GM12892 (cell line): ENCODE data around the gene KCTD16.

ENCODE experiments used
- POLR2A ChIP-seq: IDR thresholded peaks from 2 replicates; pipeline ENCODE4 v1.6.1; 2011; ENCODE audit warnings: low read depth, low read length, control low read depth
- POLR2AphosphoS5 ChIP-seq: IDR thresholded peaks from 2 replicates; pipeline ENCODE4 v1.6.1; 2011; ENCODE audit warnings: low read depth, low read length, control low read depth
- TAF1 ChIP-seq: IDR thresholded peaks from 2 replicates; pipeline ENCODE4 v1.6.1; 2011; ENCODE audit warnings: low read depth, mild to moderate bottlenecking, control low read depth, low read length, borderline replicate concordance

- TF ChIP-seq POLR2AphosphoS5: no peak
- no peak for TF ChIP-seq POLR2A
- no peak for TF ChIP-seq TAF1
Measured at GRCh38 chr5:144522698-144523097, 352.0 kb downstream of the KCTD16 start.
